GM13976 (cell line): ENCODE results near the gene TEAD3.
"Not testable (repeated sequence)": the region's sequence is repeated elsewhere in the genome, so short reads cannot be mapped to it uniquely, and the experiment has no call there.

ENCODE experiments used
- DNase-seq: peaks from one replicate; pipeline ENCODE4 v3.0.0; 2012; ENCODE audit warnings: low spot score
- in situ Hi-C: fragments of 300-500 bp; cut with MboI; formaldehyde crosslinking; loops from one replicate; pipeline ENCODE4 v1.12.0; 2022; ENCODE audit warnings: low sequenced_read_pairs, mixed read lengths, inconsistent platforms; ENCODE audit not compliant: unreplicated experiment
- TF ChIP-seq, protein P1 (sequence below): IDR thresholded peaks from 2 replicates; pipeline ENCODE4 v1.5.1; 2012; ENCODE audit warnings: borderline replicate concordance, mild to moderate bottlenecking; ENCODE audit not compliant: insufficient read depth; ENCODE audit errors: extremely low read depth, missing control alignments, control extremely low read depth

TEAD3 gene

GRCh38 chr6:35436071-35436857 lies 60.6 kb downstream of the TEAD3 start:
- in situ Hi-C loops = no loop called here
- TF ChIP-seq, protein P1, sequence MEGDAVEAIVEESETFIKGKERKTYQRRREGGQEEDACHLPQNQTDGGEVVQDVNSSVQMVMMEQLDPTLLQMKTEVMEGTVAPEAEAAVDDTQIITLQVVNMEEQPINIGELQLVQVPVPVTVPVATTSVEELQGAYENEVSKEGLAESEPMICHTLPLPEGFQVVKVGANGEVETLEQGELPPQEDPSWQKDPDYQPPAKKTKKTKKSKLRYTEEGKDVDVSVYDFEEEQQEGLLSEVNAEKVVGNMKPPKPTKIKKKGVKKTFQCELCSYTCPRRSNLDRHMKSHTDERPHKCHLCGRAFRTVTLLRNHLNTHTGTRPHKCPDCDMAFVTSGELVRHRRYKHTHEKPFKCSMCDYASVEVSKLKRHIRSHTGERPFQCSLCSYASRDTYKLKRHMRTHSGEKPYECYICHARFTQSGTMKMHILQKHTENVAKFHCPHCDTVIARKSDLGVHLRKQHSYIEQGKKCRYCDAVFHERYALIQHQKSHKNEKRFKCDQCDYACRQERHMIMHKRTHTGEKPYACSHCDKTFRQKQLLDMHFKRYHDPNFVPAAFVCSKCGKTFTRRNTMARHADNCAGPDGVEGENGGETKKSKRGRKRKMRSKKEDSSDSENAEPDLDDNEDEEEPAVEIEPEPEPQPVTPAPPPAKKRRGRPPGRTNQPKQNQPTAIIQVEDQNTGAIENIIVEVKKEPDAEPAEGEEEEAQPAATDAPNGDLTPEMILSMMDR = no peak
- no peak for DNase-seq

DNA sequence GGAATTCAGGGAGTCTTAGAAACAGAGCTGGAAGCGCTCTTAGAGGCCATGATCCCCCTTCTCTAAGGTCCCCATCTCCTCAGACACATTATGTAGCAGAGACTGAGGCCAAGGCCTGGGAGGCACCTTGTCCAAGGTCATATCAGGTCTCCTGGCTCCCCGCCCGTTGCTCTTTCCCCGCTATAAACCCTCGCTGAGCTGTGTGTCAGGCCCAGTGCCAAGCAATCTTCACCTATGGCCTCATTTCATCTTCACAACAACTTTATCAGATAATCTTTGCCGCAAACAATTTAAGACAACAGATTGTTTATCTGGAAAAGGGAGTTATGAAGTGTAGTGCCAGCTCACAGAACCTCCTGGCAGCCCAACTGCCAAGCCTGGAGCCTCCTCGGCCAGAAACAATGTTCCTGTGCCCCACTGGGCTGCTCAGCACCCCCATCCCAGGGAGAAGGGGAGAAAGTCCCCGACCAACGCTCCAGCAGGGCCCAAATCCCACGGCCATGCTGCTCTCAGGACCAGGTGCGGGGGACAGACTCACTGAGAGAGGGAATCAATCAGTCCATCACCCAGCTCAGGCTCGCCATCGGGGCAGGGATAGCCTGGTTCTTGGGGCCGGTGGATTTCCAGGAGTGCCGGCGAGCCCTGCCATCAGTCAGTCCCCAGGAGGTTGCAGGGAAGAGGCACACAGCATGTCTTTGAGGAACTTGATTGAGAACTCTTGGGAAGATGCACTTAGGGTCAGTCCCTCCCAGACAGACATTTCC lies 61.6 kb downstream of the TEAD3 start:
- DNase-seq = no peak
- TF ChIP-seq, protein P1 = no peak
- in situ Hi-C loops = no loop called here

DNA sequence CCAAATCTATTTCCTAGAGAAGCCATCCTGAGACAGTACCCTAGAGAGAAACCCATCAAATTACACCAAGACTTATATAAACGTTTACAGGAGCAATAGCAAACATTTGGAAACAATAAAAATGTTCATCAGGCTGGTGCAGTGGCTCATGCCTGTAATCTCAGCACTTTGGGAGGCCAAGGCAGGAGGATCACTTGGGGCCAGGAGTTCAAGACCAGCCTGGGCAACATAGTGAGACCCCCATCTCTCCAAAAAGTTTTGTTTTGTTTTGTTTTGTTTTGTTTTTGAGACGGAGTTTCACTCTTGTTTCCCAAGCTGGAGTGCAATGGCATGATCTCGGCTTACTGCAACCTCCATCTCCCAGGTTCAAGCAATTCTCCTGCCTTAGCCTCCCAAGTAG lies 64.2 kb downstream of the TEAD3 start:
- DNase-seq, in situ Hi-C loops: not testable (repeated sequence)

DNA sequence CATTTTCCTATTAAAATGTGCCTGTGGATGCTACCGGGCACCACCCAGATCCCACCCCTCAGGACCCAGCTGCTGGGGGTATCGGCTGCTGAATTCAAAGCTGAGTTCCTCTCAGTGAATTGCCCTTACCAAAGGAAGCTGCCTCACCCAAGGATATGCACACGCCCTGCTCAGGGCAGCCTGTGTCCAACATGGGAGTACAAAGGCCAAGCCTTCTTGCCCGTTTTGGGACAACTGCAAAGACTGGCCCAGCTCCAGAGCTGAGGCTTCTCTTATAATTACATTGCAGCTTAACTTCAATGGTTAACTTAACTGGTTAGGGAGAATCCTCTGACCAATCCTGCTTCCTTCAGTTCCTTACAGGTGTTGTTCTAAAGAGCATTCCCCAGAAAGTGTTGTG lies 64.6 kb downstream of the TEAD3 start:
- in situ Hi-C loops = no loop called here
- TF ChIP-seq, protein P1 = no peak
- no peak for DNase-seq

DNA sequence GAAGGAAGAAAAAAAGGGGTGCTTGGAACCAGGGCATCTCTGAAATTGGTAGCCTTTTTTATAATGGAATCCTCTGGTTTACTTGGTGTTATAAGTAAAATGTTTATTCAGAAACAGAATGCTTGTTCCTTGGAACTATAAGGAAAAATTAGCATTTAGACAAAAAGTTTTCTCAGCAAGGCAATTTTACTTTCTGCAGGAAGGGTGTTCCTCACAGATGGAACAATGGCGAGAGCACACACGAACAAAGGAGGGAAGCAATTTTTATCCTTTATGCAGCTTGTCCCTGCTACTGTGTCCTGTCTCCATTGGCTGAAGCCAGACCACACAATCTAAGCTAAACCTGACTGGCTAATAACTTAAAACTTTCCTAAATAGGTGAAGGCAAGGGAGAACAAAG lies 67.4 kb downstream of the TEAD3 start:
- in situ Hi-C loops = no loop called here
- TF ChIP-seq, protein P1 = no peak
- DNase-seq = no peak

- TF ChIP-seq, protein P1 = no peak
- no peak for DNase-seq
- in situ Hi-C loops = no loop called here
Measured at GRCh38 chr6:35428421-35429149, 68.3 kb downstream of the TEAD3 start.

DNA sequence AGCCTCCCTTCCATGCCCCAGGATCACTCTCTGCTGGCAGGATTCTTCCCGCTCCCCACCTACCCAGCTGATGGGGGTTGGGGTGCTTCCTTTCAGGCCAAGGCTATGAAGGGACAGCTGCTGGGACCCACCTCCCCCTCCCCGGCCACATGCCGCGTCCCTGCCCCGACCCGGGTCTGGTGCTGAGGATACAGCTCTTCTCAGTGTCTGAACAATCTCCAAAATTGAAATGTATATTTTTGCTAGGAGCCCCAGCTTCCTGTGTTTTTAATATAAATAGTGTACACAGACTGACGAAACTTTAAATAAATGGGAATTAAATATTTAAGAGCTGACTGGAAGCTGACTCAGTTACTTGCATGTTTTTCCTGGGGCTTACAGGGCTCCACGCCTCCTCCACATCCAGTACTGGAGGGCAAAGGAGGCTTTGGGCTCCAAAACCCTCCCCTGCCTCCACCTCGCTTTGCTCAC lies 69.0 kb downstream of the TEAD3 start:
- in situ Hi-C loops = no loop called here

More for the DNA sequence above, 69.0 kb downstream of the TEAD3 start:
- TF ChIP-seq, protein P1 = no peak
- DNase-seq = no peak
